ENCODE measurements around the gene RNF44. TPM values are rescaled to one million over a fixed set of nuclear protein-coding genes. Genes with fewer than 3 reads are reported as not detected.

The RNF44 gene
- total RNA-seq, 1 experiment from 2014 or later = 19.2 TPM

- no peaks in the 10 kb centered on the region for H3F3A ChIP-seq (ENCODE audit: low read length, unreplicated experiment)
- no peaks in the 10 kb centered on the region for H4K20me1 ChIP-seq (ENCODE audit: low read length)
- no peaks in the 10 kb centered on the region for H3K79me2 ChIP-seq (ENCODE audit: low read length)
- no peak overlapping the region for H3K4me3 ChIP-seq (ENCODE audit: low read length)
- ChIA-PET POLR2A (ENCODE audit: unreplicated experiment) (no interaction called here), CTCF (no interaction called here)
- H3K36me3 ChIP-seq (ENCODE audit: low read depth, low read length) = no peaks in the 10 kb centered on the region
- ATAC-seq (no peak), DNase-seq (no peak)
- H3K9ac ChIP-seq (ENCODE audit: low read length) = no peak overlapping the region
- H3K4me1 ChIP-seq (ENCODE audit: insufficient read depth, low read length) = peaks cover 4% of the 10 kb centered on the region; the same call in 1 of the 2 replicates
- no peak overlapping the region for H3K4me2 ChIP-seq (ENCODE audit: low read length)
- no peaks in the 10 kb centered on the region for H3K9me3 ChIP-seq (ENCODE audit: low read length)
- no peaks in the 10 kb centered on the region for H3K27me3 ChIP-seq (ENCODE audit: low read length)
- no TSS peak for BruUV-seq (replicated peaks)
- no peak for TF ChIP-seq EZH2 (IDR thresholded peaks at IDR 0.05; ENCODE audit: low read length, unreplicated experiment)
- TF ChIP-seq CTCF (conservative IDR thresholded peaks at IDR 0.05; ENCODE audit: low read depth, low read length) = no peak
- no peak for TF ChIP-seq EZH2phosphoT487 (IDR thresholded peaks at IDR 0.05; ENCODE audit: borderline replicate concordance, low read length)
- H3K9me2 ChIP-seq (replicated peaks; ENCODE audit: low read length) = no peaks in the 10 kb centered on the region
- no peak overlapping the region for H2AFZ ChIP-seq (ENCODE audit: low read length)
- intact Hi-C loops (cut with micrococcal nuclease) = no loop called here
- H3K27ac ChIP-seq (ENCODE audit: low read length) = no peak overlapping the region
Observed at GRCh38 chr5:176575066-176575465, 37.9 kb upstream of the RNF44 start.

- POLR2A ChIA-PET (ENCODE audit: unreplicated experiment) = no interaction called here
- H4K20me1 ChIP-seq (ENCODE audit: low read length) = no peaks in the 10 kb centered on the region
- intact Hi-C loops (cut with micrococcal nuclease) = loop anchor here (1.0 kb wide), 1 partner anchor 73 kb away; the partner anchor contains the start of gene TSPAN17
- no peak overlapping the region for H3K4me2 ChIP-seq (ENCODE audit: low read length)
- H3K9me3 ChIP-seq (ENCODE audit: low read length) = no peaks in the 10 kb centered on the region
- TF ChIP-seq EZH2phosphoT487 (IDR thresholded peaks at IDR 0.05; ENCODE audit: borderline replicate concordance, low read length) (no peak), CTCF (conservative IDR thresholded peaks at IDR 0.05; ENCODE audit: low read depth, low read length) (no peak; the same call in 1 of the 2 replicates), EZH2 (IDR thresholded peaks at IDR 0.05; ENCODE audit: low read length, unreplicated experiment) (no peak)
- no peaks in the 10 kb centered on the region for H3F3A ChIP-seq (ENCODE audit: low read length, unreplicated experiment)
- peaks cover 4% of the 10 kb centered on the region; the same call in 1 of the 2 replicates for H3K4me1 ChIP-seq (ENCODE audit: insufficient read depth, low read length)
- CTCF ChIA-PET = interaction anchor here (0.7 kb wide), 1 partner anchor 73 kb away, joined by 5 read pairs; the partner anchor contains the start of gene TSPAN17
- H3K9ac ChIP-seq (ENCODE audit: low read length) = no peak overlapping the region
- H2AFZ ChIP-seq (ENCODE audit: low read length) = peak overlapping the region; percentile 30; the same call in 1 of the 2 replicates
- DNase-seq (no peak), ATAC-seq (no peak)
- no peaks in the 10 kb centered on the region for H3K27me3 ChIP-seq (ENCODE audit: low read length)
- BruUV-seq (replicated peaks) = no TSS peak
- H3K36me3 ChIP-seq (ENCODE audit: low read depth, low read length) = no peaks in the 10 kb centered on the region
- H3K9me2 ChIP-seq (replicated peaks; ENCODE audit: low read length) = no peaks in the 10 kb centered on the region
- H3K79me2 ChIP-seq (ENCODE audit: low read length) = no peaks in the 10 kb centered on the region
- no peak overlapping the region for H3K27ac ChIP-seq (ENCODE audit: low read length)
- H3K4me3 ChIP-seq (ENCODE audit: low read length) = no peak overlapping the region
Observed at GRCh38 chr5:176574297-176574591, 37.0 kb upstream of the RNF44 start.

DNA sequence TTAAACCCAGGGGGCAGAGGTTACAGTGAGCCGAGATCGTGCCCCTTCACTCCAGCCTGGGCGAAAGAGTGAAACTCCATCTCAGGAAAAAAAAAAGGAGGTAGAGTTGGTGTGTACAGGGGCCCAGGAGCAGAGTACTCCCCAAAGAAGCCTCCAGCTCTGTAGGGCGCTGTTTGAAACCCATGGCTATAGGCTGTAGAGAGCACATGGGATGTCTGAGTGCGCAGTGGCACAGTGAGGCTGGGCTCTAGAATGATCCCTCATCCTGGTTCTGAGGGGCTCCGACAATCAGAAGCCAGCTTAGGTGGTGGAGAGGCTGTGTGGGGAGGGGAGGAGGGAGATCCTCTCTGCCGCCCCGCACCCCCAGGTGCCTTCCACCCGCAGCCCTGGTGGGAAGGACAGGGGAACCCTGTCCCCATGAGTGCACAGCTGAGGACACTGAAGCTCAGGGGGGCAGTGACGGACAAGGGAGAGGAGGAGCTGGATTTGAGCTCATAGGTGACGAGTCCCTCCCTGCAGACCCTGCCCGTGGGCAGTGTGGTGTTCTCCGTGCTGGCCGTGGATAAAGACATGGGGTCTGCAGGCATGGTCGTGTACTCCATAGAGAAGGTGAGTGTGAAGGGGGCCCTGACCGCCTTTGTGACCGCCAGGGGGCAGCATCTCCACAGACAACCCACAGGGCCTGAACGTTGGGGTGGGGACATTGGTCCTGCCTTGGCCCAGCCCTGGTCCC is 36.5 kb upstream of the RNF44 start:
- TF ChIP-seq EZH2 (IDR thresholded peaks at IDR 0.05; ENCODE audit: low read length, unreplicated experiment) (no peak), CTCF (conservative IDR thresholded peaks at IDR 0.05; ENCODE audit: low read depth, low read length) (peak; percentile 89)
- Histone ChIP-seq H2AFZ (ENCODE audit: low read length) (peak overlapping the region; percentile 30; the same call in 1 of the 2 replicates), H4K20me1 (ENCODE audit: low read length) (no peaks in the 10 kb centered on the region), H3K79me2 (ENCODE audit: low read length) (no peaks in the 10 kb centered on the region), H3K4me3 (ENCODE audit: low read length) (no peak overlapping the region), H3K9ac (ENCODE audit: low read length) (no peak overlapping the region), H3K9me3 (ENCODE audit: low read length) (no peaks in the 10 kb centered on the region), H3K27ac (ENCODE audit: low read length) (no peak overlapping the region), H3K36me3 (ENCODE audit: low read depth, low read length) (no peaks in the 10 kb centered on the region), H3F3A (ENCODE audit: low read length, unreplicated experiment) (no peaks in the 10 kb centered on the region), H3K9me2 (replicated peaks; ENCODE audit: low read length) (no peaks in the 10 kb centered on the region), H3K4me1 (ENCODE audit: insufficient read depth, low read length) (peaks cover 4% of the 10 kb centered on the region; the same call in 1 of the 2 replicates), H3K4me2 (ENCODE audit: low read length) (no peak overlapping the region), H3K27me3 (ENCODE audit: low read length) (no peaks in the 10 kb centered on the region)
- CTCF ChIA-PET = interaction anchor here (0.6 to 1.0 kb wide), 3 partner anchors 19 to 87 kb away, joined by 3 to 5 read pairs (median 3); partner anchors contain the start of gene TSPAN17
- peak; percentile 67 for ATAC-seq
- POLR2A ChIA-PET (ENCODE audit: unreplicated experiment) = interaction anchor here (0.5 kb wide), 1 partner anchor 74 kb away, joined by 3 read pairs; the partner anchor contains the start of gene TSPAN17
- peak; percentile 63 for DNase-seq
- no TSS peak for BruUV-seq (replicated peaks)
- intact Hi-C loops (cut with micrococcal nuclease) = loop anchor here (1.0 kb wide), 1 partner anchor 74 kb away; the partner anchor contains the start of gene TSPAN17

Data from PC-3 (cell line).